SK-N-SH treated with all-trans-retinoic acid at 6 μM for 48 hours (cell line): ENCODE results near the gene B3GNT7.

Source experiments
- ATAC-seq: fragments of 200-7000 bp; cut with Tn5 transposase; 3 replicates; pipeline ENCODE4 v1.9.1; 2020; ENCODE audit warnings: mild to moderate bottlenecking, moderate library complexity
- BACH2 ChIP-seq: fragments of 250-450 bp; sonication (Bioruptor Pico); IDR thresholded peaks from 2 replicates; pipeline ENCODE4 v1.9.0; 2021; ENCODE audit warnings: mild to moderate bottlenecking, borderline replicate concordance
- CSDC2 ChIP-seq: fragments of 250-450 bp; sonication (Bioruptor Pico); IDR thresholded peaks from 2 replicates; pipeline ENCODE4 v1.5.0; 2020; ENCODE audit warnings: mild to moderate bottlenecking, moderate library complexity
- ESRRG ChIP-seq: fragments of 250-450 bp; sonication (Bioruptor Pico); IDR thresholded peaks from 2 replicates; pipeline ENCODE4 v1.6.1; 2021; ENCODE audit warnings: mild to moderate bottlenecking
- GLIS3 ChIP-seq: fragments of 250-450 bp; sonication (Bioruptor Pico); IDR thresholded peaks from 2 replicates; pipeline ENCODE4 v1.5.0; 2020; ENCODE audit warnings: mild to moderate bottlenecking, moderate library complexity
- ISL1 ChIP-seq: fragments of 250-450 bp; sonication (Bioruptor Pico); IDR thresholded peaks from 2 replicates; pipeline ENCODE4 v2.1.2; 2022; ENCODE audit warnings: mild to moderate bottlenecking, moderate library complexity
- OSR1 ChIP-seq: fragments of 250-450 bp; sonication (Bioruptor Pico); IDR thresholded peaks from 2 replicates; pipeline ENCODE4 v1.8.0; 2022; ENCODE audit warnings: moderate library complexity, mild to moderate bottlenecking, inconsistent platforms
- PPARA ChIP-seq: fragments of 250-450 bp; sonication (Bioruptor Pico); IDR thresholded peaks from 2 replicates; pipeline ENCODE4 v1.5.0; 2020; ENCODE audit warnings: mild to moderate bottlenecking, borderline replicate concordance
- SNAI2 ChIP-seq: fragments of 250-450 bp; sonication (Bioruptor Pico); IDR thresholded peaks from 2 replicates; pipeline ENCODE4 v1.5.0; 2020; ENCODE audit warnings: mild to moderate bottlenecking, moderate library complexity
- TCF4 ChIP-seq: fragments of 250-450 bp; sonication (Bioruptor Pico); IDR thresholded peaks from 2 replicates; pipeline ENCODE4 v1.8.0; 2021; ENCODE audit warnings: mild to moderate bottlenecking, moderate library complexity, borderline replicate concordance
- ZC3H10 ChIP-seq: fragments of 250-450 bp; sonication (Bioruptor Pico); IDR thresholded peaks from 2 replicates; pipeline ENCODE4 v1.5.1; 2021; ENCODE audit warnings: mild to moderate bottlenecking, moderate library complexity
- ZFP3 ChIP-seq: fragments of 250-450 bp; sonication (Bioruptor Pico); IDR thresholded peaks from 2 replicates; pipeline ENCODE4 v1.5.0; 2020; ENCODE audit warnings: mild to moderate bottlenecking, moderate library complexity
- ZFP30 ChIP-seq: fragments of 450-650 bp; formaldehyde crosslinking; IDR thresholded peaks from 2 replicates; pipeline ENCODE4 v1.5.0; 2022; ENCODE audit warnings: mild to moderate bottlenecking, moderate library complexity
- ZNF565 ChIP-seq: fragments of 450-650 bp; formaldehyde crosslinking; conservative IDR thresholded peaks from 2 replicates; pipeline ENCODE4 v1.5.0; 2020; ENCODE audit warnings: low read depth, mild to moderate bottlenecking, moderate library complexity
- ZNF8 ChIP-seq: fragments of 450-650 bp; formaldehyde crosslinking; IDR thresholded peaks from 2 replicates; pipeline ENCODE4 v1.5.0; 2020; ENCODE audit warnings: mild to moderate bottlenecking, moderate library complexity
- TF ChIP-seq, protein P1 (sequence below): fragments of 250-450 bp; sonication (Bioruptor Pico); IDR thresholded peaks from 2 replicates; pipeline ENCODE4 v1.5.1; 2021; ENCODE audit warnings: mild to moderate bottlenecking, moderate library complexity
- TF ChIP-seq, protein P2 (sequence below): fragments of 250-450 bp; sonication (Bioruptor Pico); IDR thresholded peaks from 2 replicates; pipeline ENCODE4 v1.5.0; 2020; ENCODE audit warnings: mild to moderate bottlenecking, moderate library complexity
- TF ChIP-seq, protein P3 (sequence below): fragments of 250-450 bp; sonication (Bioruptor Pico); IDR thresholded peaks from 2 replicates; pipeline ENCODE4 v1.8.0; 2021; ENCODE audit warnings: low read depth, mild to moderate bottlenecking, moderate library complexity, borderline replicate concordance
- TF ChIP-seq, protein P4 (sequence below): fragments of 250-450 bp; sonication (Bioruptor Pico); IDR thresholded peaks from 2 replicates; pipeline ENCODE4 v1.8.0; 2020; ENCODE audit warnings: mild to moderate bottlenecking, moderate library complexity, borderline replicate concordance

Gene B3GNT7

DNA sequence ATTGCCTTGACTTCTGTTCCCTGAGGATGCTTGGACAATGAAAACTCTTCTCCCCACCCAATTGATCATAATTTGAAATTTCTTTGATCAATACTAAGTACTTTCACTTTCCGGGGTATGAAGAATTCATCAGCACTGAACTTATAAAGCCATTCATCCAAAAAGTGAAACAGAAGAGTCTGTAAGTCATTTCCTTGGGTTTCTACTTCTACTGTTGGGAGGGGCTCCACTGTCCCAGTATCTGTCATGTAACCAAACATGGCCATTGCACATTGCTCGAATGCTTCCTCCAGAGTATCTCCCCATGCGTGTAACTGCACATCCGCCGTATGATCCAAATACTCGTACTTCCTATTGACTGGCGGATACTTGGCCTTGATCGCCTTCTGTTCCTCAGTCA, 38.5 kb downstream of the B3GNT7 start:
- no peak for ATAC-seq
- TF ChIP-seq PPARA (CRISPR knock-in tag) (no peak), OSR1 (CRISPR knock-in tag) (no peak), BACH2 (CRISPR knock-in tag) (no peak), ISL1 (no peak), ESRRG (CRISPR knock-in tag) (no peak), ZNF8 (CRISPR knock-in tag) (no peak)
- TF ChIP-seq, protein P1, sequence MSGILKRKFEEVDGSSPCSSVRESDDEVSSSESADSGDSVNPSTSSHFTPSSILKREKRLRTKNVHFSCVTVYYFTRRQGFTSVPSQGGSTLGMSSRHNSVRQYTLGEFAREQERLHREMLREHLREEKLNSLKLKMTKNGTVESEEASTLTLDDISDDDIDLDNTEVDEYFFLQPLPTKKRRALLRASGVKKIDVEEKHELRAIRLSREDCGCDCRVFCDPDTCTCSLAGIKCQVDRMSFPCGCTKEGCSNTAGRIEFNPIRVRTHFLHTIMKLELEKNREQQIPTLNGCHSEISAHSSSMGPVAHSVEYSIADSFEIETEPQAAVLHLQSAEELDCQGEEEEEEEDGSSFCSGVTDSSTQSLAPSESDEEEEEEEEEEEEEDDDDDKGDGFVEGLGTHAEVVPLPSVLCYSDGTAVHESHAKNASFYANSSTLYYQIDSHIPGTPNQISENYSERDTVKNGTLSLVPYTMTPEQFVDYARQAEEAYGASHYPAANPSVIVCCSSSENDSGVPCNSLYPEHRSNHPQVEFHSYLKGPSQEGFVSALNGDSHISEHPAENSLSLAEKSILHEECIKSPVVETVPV (CRISPR knock-in tag) = no peak
- TF ChIP-seq, protein P2, sequence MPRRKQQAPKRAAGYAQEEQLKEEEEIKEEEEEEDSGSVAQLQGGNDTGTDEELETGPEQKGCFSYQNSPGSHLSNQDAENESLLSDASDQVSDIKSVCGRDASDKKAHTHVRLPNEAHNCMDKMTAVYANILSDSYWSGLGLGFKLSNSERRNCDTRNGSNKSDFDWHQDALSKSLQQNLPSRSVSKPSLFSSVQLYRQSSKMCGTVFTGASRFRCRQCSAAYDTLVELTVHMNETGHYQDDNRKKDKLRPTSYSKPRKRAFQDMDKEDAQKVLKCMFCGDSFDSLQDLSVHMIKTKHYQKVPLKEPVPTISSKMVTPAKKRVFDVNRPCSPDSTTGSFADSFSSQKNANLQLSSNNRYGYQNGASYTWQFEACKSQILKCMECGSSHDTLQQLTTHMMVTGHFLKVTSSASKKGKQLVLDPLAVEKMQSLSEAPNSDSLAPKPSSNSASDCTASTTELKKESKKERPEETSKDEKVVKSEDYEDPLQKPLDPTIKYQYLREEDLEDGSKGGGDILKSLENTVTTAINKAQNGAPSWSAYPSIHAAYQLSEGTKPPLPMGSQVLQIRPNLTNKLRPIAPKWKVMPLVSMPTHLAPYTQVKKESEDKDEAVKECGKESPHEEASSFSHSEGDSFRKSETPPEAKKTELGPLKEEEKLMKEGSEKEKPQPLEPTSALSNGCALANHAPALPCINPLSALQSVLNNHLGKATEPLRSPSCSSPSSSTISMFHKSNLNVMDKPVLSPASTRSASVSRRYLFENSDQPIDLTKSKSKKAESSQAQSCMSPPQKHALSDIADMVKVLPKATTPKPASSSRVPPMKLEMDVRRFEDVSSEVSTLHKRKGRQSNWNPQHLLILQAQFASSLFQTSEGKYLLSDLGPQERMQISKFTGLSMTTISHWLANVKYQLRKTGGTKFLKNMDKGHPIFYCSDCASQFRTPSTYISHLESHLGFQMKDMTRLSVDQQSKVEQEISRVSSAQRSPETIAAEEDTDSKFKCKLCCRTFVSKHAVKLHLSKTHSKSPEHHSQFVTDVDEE = no peak
- TF ChIP-seq, protein P3, sequence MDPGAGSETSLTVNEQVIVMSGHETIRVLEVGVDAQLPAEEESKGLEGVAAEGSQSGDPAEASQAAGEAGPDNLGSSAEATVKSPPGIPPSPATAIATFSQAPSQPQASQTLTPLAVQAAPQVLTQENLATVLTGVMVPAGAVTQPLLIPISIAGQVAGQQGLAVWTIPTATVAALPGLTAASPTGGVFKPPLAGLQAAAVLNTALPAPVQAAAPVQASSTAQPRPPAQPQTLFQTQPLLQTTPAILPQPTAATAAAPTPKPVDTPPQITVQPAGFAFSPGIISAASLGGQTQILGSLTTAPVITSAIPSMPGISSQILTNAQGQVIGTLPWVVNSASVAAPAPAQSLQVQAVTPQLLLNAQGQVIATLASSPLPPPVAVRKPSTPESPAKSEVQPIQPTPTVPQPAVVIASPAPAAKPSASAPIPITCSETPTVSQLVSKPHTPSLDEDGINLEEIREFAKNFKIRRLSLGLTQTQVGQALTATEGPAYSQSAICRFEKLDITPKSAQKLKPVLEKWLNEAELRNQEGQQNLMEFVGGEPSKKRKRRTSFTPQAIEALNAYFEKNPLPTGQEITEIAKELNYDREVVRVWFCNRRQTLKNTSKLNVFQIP = no peak

DNA sequence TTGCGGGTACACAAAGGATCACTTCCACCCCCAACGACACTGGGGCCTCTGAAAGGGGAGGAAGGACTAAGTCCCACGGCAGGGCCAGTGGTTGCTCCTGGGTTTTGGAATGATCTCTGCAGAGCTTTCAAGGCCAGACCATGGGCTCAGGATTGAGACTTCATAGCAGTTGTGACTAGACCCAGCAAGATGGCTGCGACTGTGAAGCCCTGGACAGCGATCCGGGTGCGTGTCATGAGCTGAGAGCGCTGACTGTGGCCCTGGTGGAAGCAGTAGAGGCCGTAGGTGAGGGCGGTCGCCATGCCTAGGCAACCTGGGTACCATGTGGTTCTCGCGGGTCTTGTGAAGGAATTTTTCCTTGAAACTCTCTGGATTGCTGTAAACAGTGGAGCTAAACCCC, 41.4 kb downstream of the B3GNT7 start:
- ATAC-seq = no peak
- TF ChIP-seq ZNF565 (CRISPR knock-in tag) (no peak), ZFP3 (CRISPR knock-in tag) (no peak)
- TF ChIP-seq, protein P4, sequence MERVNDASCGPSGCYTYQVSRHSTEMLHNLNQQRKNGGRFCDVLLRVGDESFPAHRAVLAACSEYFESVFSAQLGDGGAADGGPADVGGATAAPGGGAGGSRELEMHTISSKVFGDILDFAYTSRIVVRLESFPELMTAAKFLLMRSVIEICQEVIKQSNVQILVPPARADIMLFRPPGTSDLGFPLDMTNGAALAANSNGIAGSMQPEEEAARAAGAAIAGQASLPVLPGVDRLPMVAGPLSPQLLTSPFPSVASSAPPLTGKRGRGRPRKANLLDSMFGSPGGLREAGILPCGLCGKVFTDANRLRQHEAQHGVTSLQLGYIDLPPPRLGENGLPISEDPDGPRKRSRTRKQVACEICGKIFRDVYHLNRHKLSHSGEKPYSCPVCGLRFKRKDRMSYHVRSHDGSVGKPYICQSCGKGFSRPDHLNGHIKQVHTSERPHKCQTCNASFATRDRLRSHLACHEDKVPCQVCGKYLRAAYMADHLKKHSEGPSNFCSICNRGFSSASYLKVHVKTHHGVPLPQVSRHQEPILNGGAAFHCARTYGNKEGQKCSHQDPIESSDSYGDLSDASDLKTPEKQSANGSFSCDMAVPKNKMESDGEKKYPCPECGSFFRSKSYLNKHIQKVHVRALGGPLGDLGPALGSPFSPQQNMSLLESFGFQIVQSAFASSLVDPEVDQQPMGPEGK (CRISPR knock-in tag) = no peak

DNA sequence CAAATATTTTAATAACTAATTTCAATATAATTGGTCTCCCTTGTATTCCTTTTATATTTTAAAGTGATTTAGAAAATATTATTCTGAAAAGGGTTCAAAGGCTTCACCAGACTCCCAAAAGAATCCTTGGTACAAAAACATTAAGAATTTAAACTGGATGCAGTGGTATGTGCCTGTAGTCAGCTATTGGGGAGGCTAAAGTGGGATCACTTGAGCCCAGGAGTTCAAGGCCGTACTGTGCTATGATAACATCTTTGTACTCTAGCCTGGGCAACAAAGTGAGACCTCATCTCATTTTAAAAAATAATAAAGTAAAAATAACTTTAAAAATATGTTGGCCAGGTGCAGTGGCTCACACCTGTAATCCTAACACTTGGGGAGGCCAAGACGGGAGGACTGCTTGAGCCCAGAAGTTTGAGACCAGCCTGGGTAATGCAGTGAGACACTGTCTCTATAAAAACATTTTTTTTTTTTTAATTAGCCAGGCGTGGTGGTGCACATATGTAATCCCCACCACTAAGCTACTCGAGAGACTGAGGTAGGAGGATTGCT, 54.1 kb downstream of the B3GNT7 start:
- no peak for ATAC-seq
- TF ChIP-seq SNAI2 (CRISPR knock-in tag) (no peak), ISL1 (no peak), CSDC2 (CRISPR knock-in tag) (no peak), ZFP30 (CRISPR knock-in tag) (no peak), ZFP3 (CRISPR knock-in tag) (no peak), ZC3H10 (no peak), GLIS3 (CRISPR knock-in tag) (no peak), TCF4 (CRISPR knock-in tag) (no peak)
- TF ChIP-seq, protein P3 = no peak
- TF ChIP-seq, protein P1 (CRISPR knock-in tag) = no peak
- TF ChIP-seq, protein P2 = no peak
